Activated naive CD8-positive, alpha-beta T cell treated with anti-CD3 and anti-CD28 coated beads, Interleukin-2, amount 10 ng/mL, durations not matched to agents 7 days and 5 days (primary cell): ENCODE data around the gene SNX30. TPM values are rescaled to one million over a fixed set of nuclear protein-coding genes. Genes with fewer than 3 reads are reported as not detected.

Experiments
- ATAC-seq: fragments of 150-1000 bp; cut with Tn5 transposase; one replicate; pipeline ENCODE4 v1.10.0; 2021; ENCODE audit warnings: low read depth, moderate library complexity
- POLR2A ChIA-PET: fragments of 350-600 bp; sonication (Branson Sonifier 250); formaldehyde crosslinking; loops from one replicate; lab custom pipeline; 2021; ENCODE audit warnings: antibody characterized with exemption; lab: Charles Lee
- DNase-seq: peaks from one replicate; pipeline ENCODE4 v3.0.0; 2021
- H3K27ac Mint-ChIP-seq: one replicate; pipeline ENCODE4 v1.8.0; 2022; ENCODE audit warnings: mild to moderate bottlenecking, mixed read lengths
- H3K27me3 Mint-ChIP-seq: one replicate; pipeline ENCODE4 v1.8.0; 2022; ENCODE audit warnings: mild to moderate bottlenecking, moderate library complexity, mixed read lengths
- H3K36me3 Mint-ChIP-seq: one replicate; pipeline ENCODE4 v1.8.0; 2021; ENCODE audit warnings: mild to moderate bottlenecking, mixed read lengths
- H3K4me1 Mint-ChIP-seq: one replicate; pipeline ENCODE4 v1.8.0; 2021; ENCODE audit warnings: mixed read lengths
- H3K4me3 Mint-ChIP-seq: one replicate; pipeline ENCODE4 v1.8.0; 2022; ENCODE audit warnings: mild to moderate bottlenecking, moderate library complexity, mixed read lengths
- H3K9me3 Mint-ChIP-seq: one replicate; pipeline ENCODE4 v1.8.0; 2021; ENCODE audit warnings: mixed read lengths
- total RNA-seq, 2 experiments: library from RNA; stranded (reverse); gene quantifications; one replicate each; pipeline ENCODE4 v1.2.3, GENCODE V29; 2021

SNX30 gene
- total RNA-seq, 2 experiments from 2014 or later = 9.0 to 9.6 TPM

GRCh38 chr9:112863746-112864145 is 113.2 kb downstream of the SNX30 start:
- H3K27ac Mint-ChIP-seq = no peak overlapping the region

DNA sequence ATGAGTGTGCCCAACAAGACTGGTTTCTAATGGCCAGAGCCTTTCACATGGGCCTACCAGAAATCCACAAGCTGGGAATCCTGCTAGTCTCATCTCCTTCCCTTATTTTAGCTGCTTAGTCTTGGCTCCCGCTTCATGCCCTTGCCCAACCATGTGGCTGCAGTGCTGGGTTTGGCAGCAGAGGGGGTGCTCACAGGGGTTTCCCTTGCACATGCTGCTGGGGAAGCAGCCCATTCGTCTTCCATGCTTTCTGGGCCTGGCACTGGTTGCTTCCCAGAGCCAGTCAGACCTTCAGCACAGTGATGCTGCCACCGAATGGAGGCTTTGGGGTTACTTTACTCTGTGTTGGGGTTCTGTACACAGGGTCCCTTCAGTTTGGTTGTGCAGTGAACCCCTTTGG is 113.8 kb downstream of the SNX30 start:
- Mint-ChIP-seq H3K36me3 (peaks cover 13% of the 10 kb centered on the region), H3K4me1 (peaks cover 16% of the 10 kb centered on the region), H3K27ac (no peak overlapping the region), H3K27me3 (no peaks in the 10 kb centered on the region), H3K4me3 (no peak overlapping the region), H3K9me3 (no peaks in the 10 kb centered on the region)
- ATAC-seq (no peak), DNase-seq (no peak)
- POLR2A ChIA-PET = no interaction called here

More at GRCh38 chr9:112863746-112864145, 113.2 kb downstream of the SNX30 start:
- POLR2A ChIA-PET = no interaction called here
- no peaks in the 10 kb centered on the region for H3K27me3 Mint-ChIP-seq
- ATAC-seq (no peak), DNase-seq (no peak)
- no peaks in the 10 kb centered on the region for H3K9me3 Mint-ChIP-seq
- H3K4me3 Mint-ChIP-seq = no peak overlapping the region
- H3K36me3 Mint-ChIP-seq = peaks cover 13% of the 10 kb centered on the region
- peaks cover 16% of the 10 kb centered on the region for H3K4me1 Mint-ChIP-seq

DNA sequence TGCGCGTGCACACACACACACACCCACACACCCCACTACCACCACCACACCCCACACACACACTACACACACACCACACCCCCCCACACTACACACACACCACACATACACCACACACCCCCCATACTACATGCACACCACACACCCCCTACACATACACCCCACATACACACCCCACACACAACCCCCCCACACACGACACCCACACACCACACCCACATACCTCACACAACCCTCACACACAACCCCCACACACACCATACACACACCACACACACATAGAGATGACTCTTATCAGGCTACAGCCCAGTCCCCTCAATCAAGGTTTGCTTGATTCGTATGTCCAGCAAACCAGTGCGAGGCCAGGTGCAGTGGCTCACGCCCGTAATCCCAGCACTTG is 114.4 kb downstream of the SNX30 start:
- Mint-ChIP-seq H3K27me3 (no peaks in the 10 kb centered on the region), H3K9me3 (no peaks in the 10 kb centered on the region), H3K4me3 (no peak overlapping the region), H3K36me3 (peaks cover 13% of the 10 kb centered on the region), H3K4me1 (peaks cover 16% of the 10 kb centered on the region), H3K27ac (no peak overlapping the region)
- ATAC-seq = no peak
- POLR2A ChIA-PET = no interaction called here
- DNase-seq = no peak

DNA sequence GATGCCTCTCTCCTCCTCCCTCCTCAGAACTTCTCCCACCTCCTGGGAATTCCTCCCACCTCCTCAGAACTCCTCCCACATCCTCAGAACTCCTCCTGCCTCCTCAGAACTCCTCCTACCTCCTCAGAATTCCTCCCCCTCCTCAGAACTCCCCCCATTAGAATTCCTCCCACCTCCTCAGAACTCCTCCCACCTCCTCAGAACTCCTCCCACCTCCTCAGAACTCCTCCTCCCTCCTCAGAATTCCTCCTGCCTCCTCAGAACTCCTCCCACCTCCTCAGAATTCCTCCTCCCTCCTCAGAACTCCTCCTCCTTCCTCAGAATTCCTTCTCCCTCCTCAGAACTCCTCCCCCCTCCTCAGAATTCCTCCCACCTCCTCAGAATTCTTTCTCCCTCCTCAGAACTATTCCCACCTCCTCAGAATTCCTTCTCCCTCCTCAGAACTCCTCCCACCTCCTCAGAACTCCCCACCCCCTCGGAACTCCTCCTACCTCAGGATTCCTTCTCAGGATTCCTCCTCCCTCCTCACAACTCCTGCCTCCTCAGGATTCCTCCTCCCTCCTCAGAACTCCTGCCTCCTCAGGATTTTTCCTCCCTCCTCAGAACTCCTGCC is 116.2 kb downstream of the SNX30 start:
- DNase-seq = no peak
- Mint-ChIP-seq H3K27ac (no peak overlapping the region), H3K4me1 (peaks cover 16% of the 10 kb centered on the region), H3K36me3 (peaks cover 13% of the 10 kb centered on the region), H3K4me3 (no peak overlapping the region), H3K9me3 (no peaks in the 10 kb centered on the region), H3K27me3 (no peaks in the 10 kb centered on the region)
- POLR2A ChIA-PET = no interaction called here
- ATAC-seq = no peak

- peak overlapping the region; percentile 16 for H3K27ac Mint-ChIP-seq
- no peaks in the 10 kb centered on the region for H3K9me3 Mint-ChIP-seq
- peaks cover 14% of the 10 kb centered on the region for H3K4me1 Mint-ChIP-seq
- no peaks in the 10 kb centered on the region for H3K27me3 Mint-ChIP-seq
- DNase-seq (no peak), ATAC-seq (peak; percentile 54)
- peaks cover 15% of the 10 kb centered on the region for H3K36me3 Mint-ChIP-seq
- POLR2A ChIA-PET = no interaction called here
- no peak overlapping the region for H3K4me3 Mint-ChIP-seq
Observed at GRCh38 chr9:112867275-112867991, 116.9 kb downstream of the SNX30 start.

DNA sequence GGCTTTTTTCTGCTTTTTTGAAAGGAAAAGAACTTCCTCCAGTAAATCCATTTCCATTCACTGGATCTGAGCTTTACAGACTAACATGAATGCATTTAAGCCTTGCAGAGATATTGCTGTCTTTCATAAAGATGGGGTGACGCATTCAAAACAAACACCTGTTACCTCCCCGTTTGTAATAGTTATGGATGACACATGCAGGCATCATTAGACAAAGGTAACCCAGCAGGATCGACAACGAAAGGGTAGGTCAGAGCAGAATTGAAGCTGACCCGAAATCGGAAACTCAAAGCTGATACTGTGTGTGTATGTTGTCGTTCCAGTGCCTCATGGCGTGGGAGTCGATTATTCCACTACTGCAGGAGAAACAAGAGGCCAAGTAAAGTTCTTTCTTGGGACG is 117.9 kb downstream of the SNX30 start:
- H3K36me3 Mint-ChIP-seq = peaks cover 15% of the 10 kb centered on the region
- no peaks in the 10 kb centered on the region for H3K9me3 Mint-ChIP-seq

GRCh38 chr9:112869041-112869529 is 118.5 kb downstream of the SNX30 start:
- H3K9me3 Mint-ChIP-seq = no peaks in the 10 kb centered on the region
- H3K4me1 Mint-ChIP-seq = peaks cover 3% of the 10 kb centered on the region
- H3K27ac Mint-ChIP-seq = no peak overlapping the region
- no peak for DNase-seq
- ATAC-seq = no peak
- H3K27me3 Mint-ChIP-seq = no peaks in the 10 kb centered on the region
- POLR2A ChIA-PET = no interaction called here
- no peak overlapping the region for H3K4me3 Mint-ChIP-seq
- H3K36me3 Mint-ChIP-seq = peaks cover 15% of the 10 kb centered on the region

More for the DNA sequence above, 117.9 kb downstream of the SNX30 start:
- POLR2A ChIA-PET = no interaction called here
- peaks cover 8% of the 10 kb centered on the region for H3K4me1 Mint-ChIP-seq
- no peak overlapping the region for H3K27ac Mint-ChIP-seq
- ATAC-seq (no peak), DNase-seq (no peak)
- H3K27me3 Mint-ChIP-seq = no peaks in the 10 kb centered on the region
- H3K4me3 Mint-ChIP-seq = no peak overlapping the region

DNA sequence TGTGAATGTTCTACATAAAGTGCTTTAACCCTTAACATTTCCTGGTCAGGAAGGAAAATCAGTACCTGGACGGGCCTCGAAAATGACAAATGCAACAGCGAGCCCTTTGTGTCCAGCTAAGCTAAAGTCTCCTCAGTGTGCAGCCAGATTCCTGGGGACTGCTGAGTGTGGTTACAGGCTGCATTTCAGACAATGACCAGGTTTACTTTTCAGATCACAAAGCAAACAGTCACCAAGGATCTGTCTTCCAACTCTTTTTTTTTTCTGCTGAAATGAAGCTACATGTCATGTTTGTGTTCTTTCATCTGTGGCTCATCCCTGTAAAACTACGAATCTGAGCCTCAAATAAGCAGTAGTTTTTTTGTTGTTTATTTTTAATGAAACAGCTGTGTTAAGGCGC is 119.4 kb downstream of the SNX30 start:
- POLR2A ChIA-PET = no interaction called here
- Mint-ChIP-seq H3K4me1 (peaks cover 3% of the 10 kb centered on the region), H3K27ac (no peak overlapping the region), H3K27me3 (no peaks in the 10 kb centered on the region), H3K4me3 (no peak overlapping the region), H3K36me3 (peaks cover 14% of the 10 kb centered on the region), H3K9me3 (no peaks in the 10 kb centered on the region)
- ATAC-seq = no peak
- DNase-seq = no peak

DNA sequence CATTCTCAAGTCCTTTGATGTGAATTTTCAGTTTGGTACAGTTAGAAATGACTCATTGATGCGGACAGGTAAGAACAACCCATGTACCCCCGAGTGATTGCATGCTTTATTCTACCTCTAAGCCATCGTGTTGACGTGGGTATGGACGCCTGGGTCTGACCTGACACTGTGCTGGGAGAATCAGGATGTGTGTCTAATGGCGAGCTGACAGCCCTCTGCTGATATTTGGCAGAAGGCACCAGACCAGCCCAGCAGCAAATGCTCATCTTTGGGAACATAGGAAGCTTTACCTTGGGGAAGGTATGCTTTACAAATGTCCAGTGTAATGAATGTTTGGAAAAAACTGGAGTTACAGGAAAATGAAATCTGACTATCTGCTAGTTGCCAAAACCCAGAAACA is 120.0 kb downstream of the SNX30 start:
- peaks cover 3% of the 10 kb centered on the region for H3K4me1 Mint-ChIP-seq
- POLR2A ChIA-PET = no interaction called here
- ATAC-seq (no peak), DNase-seq (no peak)
- no peak overlapping the region for H3K4me3 Mint-ChIP-seq
- H3K9me3 Mint-ChIP-seq = no peaks in the 10 kb centered on the region
- H3K27me3 Mint-ChIP-seq = no peaks in the 10 kb centered on the region
- peaks cover 14% of the 10 kb centered on the region for H3K36me3 Mint-ChIP-seq
- H3K27ac Mint-ChIP-seq = no peak overlapping the region

GRCh38 chr9:112872019-112872418 is 121.5 kb downstream of the SNX30 start:
- Mint-ChIP-seq H3K27me3 (no peaks in the 10 kb centered on the region), H3K4me1 (peaks cover 3% of the 10 kb centered on the region), H3K36me3 (peaks cover 17% of the 10 kb centered on the region), H3K27ac (no peak overlapping the region), H3K9me3 (no peaks in the 10 kb centered on the region), H3K4me3 (no peak overlapping the region)
- POLR2A ChIA-PET = no interaction called here
- no peak for DNase-seq
- ATAC-seq = no peak

DNA sequence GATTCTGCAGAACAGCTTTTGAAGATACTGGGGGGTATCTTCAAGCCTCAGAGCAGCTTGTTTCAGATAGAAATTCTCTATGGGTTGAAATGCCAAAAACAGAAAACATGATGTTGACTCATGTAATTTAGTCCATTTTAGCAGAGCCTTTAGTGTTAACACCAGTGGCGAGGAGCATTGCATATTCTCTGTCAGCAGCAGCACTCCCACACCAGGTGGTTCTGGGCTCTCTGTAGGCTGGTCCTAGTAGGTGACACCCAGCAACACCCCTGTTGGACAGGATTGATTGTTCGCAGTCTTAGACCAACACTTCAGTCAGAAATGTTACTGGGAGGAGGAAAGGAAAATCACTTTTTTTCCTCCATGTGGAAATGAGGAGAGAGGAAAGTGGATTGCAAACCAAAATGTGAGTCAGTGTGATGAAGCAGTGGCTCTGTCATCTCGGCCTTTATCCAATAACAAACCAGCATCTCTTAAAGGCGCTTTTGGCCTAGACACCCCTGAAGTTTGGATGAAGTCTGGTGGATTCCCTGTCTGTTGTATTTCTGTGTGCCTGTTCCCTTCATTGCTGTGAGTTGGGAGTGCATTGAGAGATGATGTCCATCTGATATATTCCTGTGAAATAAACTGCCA is 123.3 kb downstream of the SNX30 start:
- Mint-ChIP-seq H3K27me3 (no peaks in the 10 kb centered on the region), H3K27ac (no peak overlapping the region), H3K36me3 (peaks cover 12% of the 10 kb centered on the region), H3K4me3 (no peak overlapping the region), H3K9me3 (no peaks in the 10 kb centered on the region), H3K4me1 (no peaks in the 10 kb centered on the region)
- ATAC-seq (no peak), DNase-seq (no peak)
- POLR2A ChIA-PET = no interaction called here

DNA sequence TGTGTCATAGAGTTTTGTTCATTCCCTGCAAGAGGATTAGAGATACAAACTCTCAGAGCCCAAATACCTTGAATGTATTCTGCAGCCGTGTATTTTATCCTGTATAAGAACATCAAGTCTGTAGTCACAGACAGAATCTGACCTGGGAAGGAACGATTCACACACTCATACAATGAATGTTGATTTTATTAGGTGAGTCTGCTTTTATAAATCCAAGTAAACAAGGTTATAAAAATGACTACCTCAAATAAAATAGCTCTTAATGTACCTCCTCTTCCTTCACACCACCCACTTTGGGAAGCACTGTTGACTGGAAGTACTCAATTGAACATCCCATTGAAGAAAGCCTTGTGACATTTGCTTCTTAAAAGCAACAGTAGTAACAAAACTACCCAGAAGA is 128.2 kb downstream of the SNX30 start:
- H3K27me3 Mint-ChIP-seq = peaks cover 3% of the 10 kb centered on the region
- H3K36me3 Mint-ChIP-seq = peaks cover 8% of the 10 kb centered on the region
- no peaks in the 10 kb centered on the region for H3K4me1 Mint-ChIP-seq
- H3K27ac Mint-ChIP-seq = no peak overlapping the region
- H3K9me3 Mint-ChIP-seq = no peaks in the 10 kb centered on the region
- H3K4me3 Mint-ChIP-seq = no peak overlapping the region
- POLR2A ChIA-PET = no interaction called here
- no peak for ATAC-seq
- no peak for DNase-seq

- H3K4me3 Mint-ChIP-seq = no peak overlapping the region
- ATAC-seq = no peak
- no peaks in the 10 kb centered on the region for H3K9me3 Mint-ChIP-seq
- peaks cover 6% of the 10 kb centered on the region for H3K36me3 Mint-ChIP-seq
- no peak for DNase-seq
- no peak overlapping the region for H3K27ac Mint-ChIP-seq
- H3K27me3 Mint-ChIP-seq = peaks cover 3% of the 10 kb centered on the region
- POLR2A ChIA-PET = no interaction called here
- peaks cover 5% of the 10 kb centered on the region for H3K4me1 Mint-ChIP-seq
Observed at GRCh38 chr9:112880650-112881049, 130.1 kb downstream of the SNX30 start.

GRCh38 chr9:112881331-112881730 is 130.8 kb downstream of the SNX30 start:
- Mint-ChIP-seq H3K27me3 (peaks cover 3% of the 10 kb centered on the region), H3K4me1 (peaks cover 5% of the 10 kb centered on the region), H3K9me3 (no peaks in the 10 kb centered on the region), H3K27ac (no peak overlapping the region), H3K36me3 (peaks cover 1% of the 10 kb centered on the region), H3K4me3 (no peak overlapping the region)
- DNase-seq (no peak), ATAC-seq (no peak)
- POLR2A ChIA-PET = no interaction called here
